OCI-LY3 (cell line): ENCODE measurements around the gene UBN1.

ENCODE experiments used
- H2AFZ ChIP-seq: fragments of 200-600, 300-600 bp; shearing (Covaris generic); 2 replicates; pipeline ENCODE4 v1.6.0; 2014; ENCODE audit warnings: antibody characterized with exemption, low read depth, low read length
- H3K27ac ChIP-seq: fragments of 200-600, 300-600 bp; sonication (generic); 2 replicates; pipeline ENCODE4 v1.5.1; 2014; ENCODE audit warnings: mild to moderate bottlenecking, low read length, moderate library complexity, mixed read lengths
- H3K27me3 ChIP-seq: fragments of 200-600, 300-600 bp; sonication (generic); 2 replicates; pipeline ENCODE4 v1.6.1; 2014; ENCODE audit warnings: low read depth, low read length, mixed read lengths
- H3K36me3 ChIP-seq: fragments of 200-600, 300-600 bp; sonication (generic); replicated peaks from 2 replicates; pipeline ENCODE3; 2014; ENCODE audit warnings: low read depth, low read length, mixed read lengths
- H3K4me1 ChIP-seq: fragments of 300-600, 200-600 bp; sonication (generic); 2 replicates; pipeline ENCODE4 v1.6.1; 2014; ENCODE audit warnings: low read length, mixed read lengths
- H3K4me2 ChIP-seq: fragments of 200-600, 300-600 bp; sonication (generic); 2 replicates; pipeline ENCODE4 v1.6.1; 2014; ENCODE audit warnings: low read length, mixed read lengths
- H3K4me3 ChIP-seq: fragments of 300-600, 200-600 bp; sonication (generic); 2 replicates; pipeline ENCODE4 v1.5.1; 2014; ENCODE audit warnings: antibody characterized with exemption, mild to moderate bottlenecking, low read length, moderate library complexity
- H3K79me2 ChIP-seq: fragments of 300-600, 200-600 bp; shearing (Covaris generic); 2 replicates; pipeline ENCODE4 v1.6.1; 2014; ENCODE audit warnings: mild to moderate bottlenecking, low read length, mixed read lengths
- H3K9ac ChIP-seq: fragments of 300-600, 200-600 bp; shearing (Covaris generic); 2 replicates; pipeline ENCODE4 v1.6.0; 2014; ENCODE audit warnings: mild to moderate bottlenecking, low read length, moderate library complexity
- H3K9me3 ChIP-seq: fragments of 200-600, 300-600 bp; shearing (Covaris generic); 2 replicates; pipeline ENCODE4 v1.6.1; 2014; ENCODE audit warnings: low read length, mixed read lengths; ENCODE audit not compliant: insufficient read depth
- H4K20me1 ChIP-seq: fragments of 200-600, 300-600 bp; sonication (generic); 2 replicates; pipeline ENCODE4 v1.6.1; 2016; ENCODE audit warnings: low read length, mixed read lengths; ENCODE audit not compliant: insufficient read depth
- EZH2phosphoT487 ChIP-seq: fragments of 200-600 bp; shearing (Covaris generic); IDR thresholded peaks from 2 replicates; pipeline ENCODE4 v1.6.1; 2018; ENCODE audit warnings: antibody characterized with exemption, mixed run types, low read depth
- TF ChIP-seq, protein P1 (sequence below): fragments of 200-600, 300-600 bp; sonication (generic); IDR thresholded peaks from 2 replicates; pipeline ENCODE4 v1.5.1; 2014; ENCODE audit warnings: antibody characterized with exemption, low read length, low read depth

UBN1 gene

DNA sequence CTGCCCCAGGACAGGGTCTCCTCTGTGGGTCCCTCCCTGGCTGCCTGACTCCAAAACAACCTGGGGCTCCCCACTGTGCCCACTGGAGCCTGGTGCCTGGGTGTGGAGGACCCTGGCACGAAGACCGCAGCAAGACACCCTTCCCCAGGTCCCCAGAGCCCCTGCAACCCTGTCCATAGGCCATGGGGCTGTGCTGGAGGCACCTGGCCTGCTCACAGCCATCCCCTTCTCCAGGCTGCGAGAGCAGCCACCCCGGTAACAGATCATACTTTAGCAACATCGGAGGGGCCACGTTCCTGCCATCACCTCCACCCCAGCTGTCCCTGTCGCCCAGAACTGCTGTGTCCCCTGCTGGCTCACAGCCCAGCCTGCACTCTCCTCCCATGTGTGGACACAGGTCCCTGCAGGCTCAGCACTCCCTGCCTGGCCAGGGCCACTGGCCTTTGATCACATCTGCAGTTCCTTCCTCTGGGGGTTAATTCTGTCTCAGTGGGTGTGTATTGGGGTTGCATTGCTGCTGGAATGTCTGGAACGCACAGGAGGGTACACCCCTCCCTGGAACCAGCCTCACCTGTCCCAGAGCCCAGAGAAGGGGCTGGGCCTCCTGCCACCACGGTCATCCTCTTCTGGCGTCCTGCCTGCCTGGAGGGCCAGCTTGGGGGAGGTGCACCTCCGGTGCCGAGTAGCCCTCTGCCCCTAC is 77.5 kb downstream of the UBN1 start:
- Histone ChIP-seq H3K27me3 (peaks cover 12% of the 10 kb centered on the region), H3K9ac (no peak overlapping the region), H3K79me2 (no peaks in the 10 kb centered on the region), H3K4me2 (no peak overlapping the region), H3K4me1 (no peaks in the 10 kb centered on the region), H4K20me1 (no peaks in the 10 kb centered on the region), H2AFZ (no peak overlapping the region), H3K27ac (no peak overlapping the region), H3K36me3 (no peaks in the 10 kb centered on the region), H3K4me3 (no peak overlapping the region), H3K9me3 (peaks cover 5% of the 10 kb centered on the region; the same call in 1 of the 2 replicates)
- no peak for TF ChIP-seq EZH2phosphoT487
- TF ChIP-seq, protein P1, sequence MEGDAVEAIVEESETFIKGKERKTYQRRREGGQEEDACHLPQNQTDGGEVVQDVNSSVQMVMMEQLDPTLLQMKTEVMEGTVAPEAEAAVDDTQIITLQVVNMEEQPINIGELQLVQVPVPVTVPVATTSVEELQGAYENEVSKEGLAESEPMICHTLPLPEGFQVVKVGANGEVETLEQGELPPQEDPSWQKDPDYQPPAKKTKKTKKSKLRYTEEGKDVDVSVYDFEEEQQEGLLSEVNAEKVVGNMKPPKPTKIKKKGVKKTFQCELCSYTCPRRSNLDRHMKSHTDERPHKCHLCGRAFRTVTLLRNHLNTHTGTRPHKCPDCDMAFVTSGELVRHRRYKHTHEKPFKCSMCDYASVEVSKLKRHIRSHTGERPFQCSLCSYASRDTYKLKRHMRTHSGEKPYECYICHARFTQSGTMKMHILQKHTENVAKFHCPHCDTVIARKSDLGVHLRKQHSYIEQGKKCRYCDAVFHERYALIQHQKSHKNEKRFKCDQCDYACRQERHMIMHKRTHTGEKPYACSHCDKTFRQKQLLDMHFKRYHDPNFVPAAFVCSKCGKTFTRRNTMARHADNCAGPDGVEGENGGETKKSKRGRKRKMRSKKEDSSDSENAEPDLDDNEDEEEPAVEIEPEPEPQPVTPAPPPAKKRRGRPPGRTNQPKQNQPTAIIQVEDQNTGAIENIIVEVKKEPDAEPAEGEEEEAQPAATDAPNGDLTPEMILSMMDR = no peak

- no peaks in the 10 kb centered on the region for H3K36me3 ChIP-seq
- no peak overlapping the region for H3K9ac ChIP-seq
- no peak overlapping the region for H3K4me2 ChIP-seq
- no peak overlapping the region for H2AFZ ChIP-seq
- no peaks in the 10 kb centered on the region for H3K79me2 ChIP-seq
- H3K27me3 ChIP-seq = peaks cover 12% of the 10 kb centered on the region
- peaks cover 5% of the 10 kb centered on the region; the same call in 1 of the 2 replicates for H3K9me3 ChIP-seq
- no peaks in the 10 kb centered on the region for H4K20me1 ChIP-seq
- no peak overlapping the region for H3K4me3 ChIP-seq
- no peak overlapping the region for H3K27ac ChIP-seq
- no peak for TF ChIP-seq EZH2phosphoT487
- H3K4me1 ChIP-seq = no peaks in the 10 kb centered on the region
Measured at GRCh38 chr16:4925293-4925607, 78.0 kb downstream of the UBN1 start.

DNA sequence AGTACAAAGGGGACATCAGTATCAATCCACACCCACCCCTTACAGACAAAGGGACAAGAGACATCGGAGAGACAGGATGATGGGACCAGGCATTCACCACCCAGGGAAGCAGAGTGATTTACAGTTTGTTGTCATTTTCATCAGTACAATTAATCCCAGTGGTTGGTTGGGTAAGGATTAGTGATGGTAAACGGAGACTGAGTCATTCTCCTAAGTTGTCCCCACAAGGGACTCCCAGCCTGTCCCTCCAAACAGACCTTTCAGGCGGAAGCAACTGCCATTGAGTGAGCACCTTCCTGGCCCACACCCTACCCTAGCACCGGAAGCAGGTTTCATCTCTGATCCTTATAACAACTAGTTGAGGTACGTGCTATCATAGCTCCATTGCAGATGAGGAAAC is 78.5 kb downstream of the UBN1 start:
- TF ChIP-seq EZH2phosphoT487 = no peak
- TF ChIP-seq, protein P1 = no peak

GRCh38 chr16:4926928-4927327 is 79.6 kb downstream of the UBN1 start:
- Histone ChIP-seq H3K36me3 (no peaks in the 10 kb centered on the region), H3K4me2 (no peak overlapping the region), H2AFZ (no peak overlapping the region), H4K20me1 (no peaks in the 10 kb centered on the region), H3K27ac (no peak overlapping the region), H3K4me3 (no peak overlapping the region), H3K9ac (no peak overlapping the region), H3K27me3 (peaks cover 12% of the 10 kb centered on the region), H3K79me2 (no peaks in the 10 kb centered on the region), H3K9me3 (peaks cover 5% of the 10 kb centered on the region; the same call in 1 of the 2 replicates), H3K4me1 (no peaks in the 10 kb centered on the region)
- TF ChIP-seq, protein P1 = no peak
- TF ChIP-seq EZH2phosphoT487 = no peak

More for the DNA sequence above, 78.5 kb downstream of the UBN1 start:
- Histone ChIP-seq H4K20me1 (no peaks in the 10 kb centered on the region), H3K27ac (no peak overlapping the region), H3K9me3 (peaks cover 5% of the 10 kb centered on the region; the same call in 1 of the 2 replicates), H3K4me1 (no peaks in the 10 kb centered on the region), H3K36me3 (no peaks in the 10 kb centered on the region), H3K4me2 (no peak overlapping the region), H2AFZ (no peak overlapping the region), H3K27me3 (peaks cover 12% of the 10 kb centered on the region), H3K79me2 (no peaks in the 10 kb centered on the region), H3K4me3 (no peak overlapping the region), H3K9ac (no peak overlapping the region)
